GM21825 (cell line): ENCODE results near the gene PCDH10.

Experiments
- ATAC-seq: cut with Tn5 transposase; IDR thresholded peaks from one replicate; pipeline ENCODE4 v1.9.1; 2021; ENCODE audit warnings: mild to moderate bottlenecking, moderate library complexity; ENCODE audit not compliant: unreplicated experiment

The PCDH10 gene

DNA sequence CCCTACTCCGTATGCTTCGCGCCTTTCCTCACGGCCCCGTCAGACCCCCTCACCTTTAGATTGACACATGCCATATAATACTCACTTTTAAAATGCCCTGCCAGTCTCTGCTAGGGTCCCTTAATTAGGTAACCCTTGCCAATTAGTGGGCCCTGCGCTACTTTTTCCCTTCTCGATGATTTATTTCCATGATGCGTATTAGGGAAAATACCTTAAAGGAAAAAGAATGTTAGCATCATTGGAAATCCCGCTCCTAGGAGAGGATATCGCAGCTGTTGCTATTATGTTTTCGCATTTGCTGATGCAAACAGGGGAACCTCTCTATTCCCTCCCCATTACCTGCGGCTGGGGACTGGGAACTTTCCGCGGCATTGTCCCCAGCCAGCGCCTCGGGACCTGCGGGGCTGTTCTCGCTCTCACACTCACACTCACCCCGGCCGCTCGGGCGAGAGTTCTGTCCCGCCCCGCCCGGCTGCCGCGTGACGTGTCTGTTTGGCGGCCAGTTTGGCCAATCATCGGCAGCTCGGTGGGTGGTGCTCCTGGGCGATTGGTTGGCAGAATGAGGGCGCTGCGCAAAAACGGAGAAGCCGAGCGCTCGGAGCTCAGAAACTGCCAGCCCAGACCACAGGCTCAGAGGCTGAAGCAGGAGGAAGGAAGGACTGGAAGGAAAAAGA lies at the start of gene PCDH10:
Gene PCDH10 (plus strand): TSS at position 605 of the 674 bp plus-strand sequence. CDS start 847 bp downstream, outside the sequence.
- peak; percentile 80 for ATAC-seq

- no peak for ATAC-seq
Measured at GRCh38 chr4:133102043-133102442, 47.1 kb upstream of the PCDH10 start.

GRCh38 chr4:133102612-133103409 lies 46.3 kb upstream of the PCDH10 start:
- no peak for ATAC-seq

GRCh38 chr4:133112641-133113040 lies 36.5 kb upstream of the PCDH10 start:
- no peak for ATAC-seq

- ATAC-seq = no peak
Measured at GRCh38 chr4:133124746-133125145, 24.3 kb upstream of the PCDH10 start.

DNA sequence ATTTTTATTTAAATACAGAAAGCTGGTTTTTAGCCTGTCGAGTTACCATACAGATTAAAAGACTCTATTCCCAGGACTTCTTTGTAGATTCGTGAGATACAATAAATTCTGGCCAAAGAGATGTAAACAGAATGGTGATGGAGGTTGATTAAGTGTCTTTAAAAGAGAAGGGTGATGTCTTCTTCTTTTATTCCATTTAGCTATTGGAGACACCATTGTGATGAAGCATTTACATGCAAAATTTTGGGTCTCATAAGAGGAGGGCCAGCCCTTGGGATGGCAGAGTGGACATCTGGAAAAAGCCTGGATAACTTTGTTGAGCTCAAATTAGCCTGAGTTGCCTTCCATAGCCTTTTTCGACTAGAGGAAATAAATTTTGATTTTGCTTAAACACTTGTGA lies 21.6 kb upstream of the PCDH10 start:
- ATAC-seq = no peak

- no peak for ATAC-seq
Measured at GRCh38 chr4:133129237-133129636, 19.9 kb upstream of the PCDH10 start.

DNA sequence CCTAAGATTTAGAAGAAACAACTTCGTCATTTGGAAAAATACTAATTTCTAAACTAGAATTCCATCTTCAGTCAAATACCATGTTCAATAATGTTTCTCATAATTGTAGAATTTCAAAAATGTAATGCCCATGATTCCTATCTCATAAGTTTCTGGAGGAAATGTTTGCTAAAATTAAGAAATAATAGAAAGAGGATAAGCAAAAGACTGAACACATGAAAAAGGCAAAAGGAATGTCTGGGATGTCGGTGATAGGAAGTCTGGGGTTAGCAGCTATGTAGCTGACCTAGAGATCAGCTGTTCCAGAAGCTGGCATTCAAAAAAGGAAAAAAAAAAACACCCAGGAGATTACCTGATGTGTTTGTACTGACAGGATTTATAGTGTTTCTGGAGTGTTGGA lies 18.9 kb upstream of the PCDH10 start:
- ATAC-seq = no peak

GRCh38 chr4:133131829-133132460 lies 17.1 kb upstream of the PCDH10 start:
- no peak for ATAC-seq

DNA sequence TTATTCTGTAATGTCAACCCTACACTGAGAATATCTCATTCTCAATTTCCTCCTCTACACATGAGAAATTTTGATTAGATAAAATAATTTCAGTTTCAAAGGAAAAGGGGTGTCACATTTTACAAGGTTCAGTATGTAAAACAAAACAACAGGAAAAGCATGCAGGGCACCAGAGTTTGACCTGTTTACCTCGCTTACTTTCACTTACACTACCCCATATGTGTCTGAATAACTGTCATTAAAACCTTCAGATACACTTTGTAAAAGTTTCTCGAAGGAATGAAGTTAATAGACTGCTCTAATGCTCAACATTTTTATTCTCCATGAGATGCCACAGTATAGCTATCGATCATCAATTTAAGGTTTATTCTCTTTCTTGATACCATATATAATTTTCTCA lies 12.3 kb upstream of the PCDH10 start:
- no peak for ATAC-seq

DNA sequence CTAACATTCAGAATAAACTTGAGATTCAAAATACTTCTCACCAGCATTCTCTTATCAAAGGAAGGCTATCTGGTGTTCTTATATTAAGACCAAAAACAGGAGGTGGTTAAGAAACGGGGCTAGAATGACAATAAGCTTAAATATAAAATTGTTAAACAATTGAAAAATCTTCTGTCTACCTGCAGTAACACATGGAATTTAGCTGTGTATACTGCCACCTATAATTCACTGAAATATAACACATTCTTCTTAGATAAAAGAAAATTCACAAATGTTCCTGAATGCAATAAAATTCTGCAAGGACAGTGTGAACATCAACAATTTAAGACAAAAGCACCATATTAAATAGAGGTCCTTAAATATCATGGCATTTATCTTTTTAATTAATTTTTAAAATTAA lies 11.5 kb upstream of the PCDH10 start:
- no peak for ATAC-seq

DNA sequence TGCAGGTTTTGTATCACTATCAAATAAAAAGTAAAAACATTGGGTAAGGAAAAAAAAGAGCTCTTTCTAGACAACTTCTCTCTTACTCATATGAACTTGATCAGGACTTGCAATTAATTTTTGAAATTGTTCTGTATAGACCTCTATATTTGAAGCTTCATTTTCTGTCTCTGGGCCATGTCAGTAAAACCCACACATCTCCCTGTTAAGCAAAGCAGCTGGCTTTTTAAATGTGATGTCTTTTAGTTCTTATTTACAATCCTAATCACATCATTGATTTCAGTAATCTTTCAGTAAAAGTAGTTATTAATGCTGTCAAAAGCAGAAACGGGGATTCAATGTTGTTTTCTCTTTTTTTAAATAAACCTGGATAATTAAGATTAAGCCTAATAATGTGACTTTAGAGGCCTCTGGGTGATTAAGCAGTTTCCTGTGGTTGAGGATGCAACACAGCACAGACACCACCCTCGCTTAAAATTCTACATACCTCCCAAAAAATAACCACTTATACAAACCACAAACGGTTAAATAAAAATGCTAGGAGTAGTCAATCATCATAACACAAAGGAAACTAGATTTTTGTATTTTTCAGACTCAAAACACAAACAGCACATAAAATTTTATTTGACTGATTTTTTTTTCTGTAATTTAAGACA lies 5.2 kb upstream of the PCDH10 start:
- no peak for ATAC-seq

GRCh38 chr4:133145241-133145640 lies 3.9 kb upstream of the PCDH10 start:
- no peak for ATAC-seq

- ATAC-seq = no peak
Measured at GRCh38 chr4:133145758-133146573, 3.1 kb upstream of the PCDH10 start.

DNA sequence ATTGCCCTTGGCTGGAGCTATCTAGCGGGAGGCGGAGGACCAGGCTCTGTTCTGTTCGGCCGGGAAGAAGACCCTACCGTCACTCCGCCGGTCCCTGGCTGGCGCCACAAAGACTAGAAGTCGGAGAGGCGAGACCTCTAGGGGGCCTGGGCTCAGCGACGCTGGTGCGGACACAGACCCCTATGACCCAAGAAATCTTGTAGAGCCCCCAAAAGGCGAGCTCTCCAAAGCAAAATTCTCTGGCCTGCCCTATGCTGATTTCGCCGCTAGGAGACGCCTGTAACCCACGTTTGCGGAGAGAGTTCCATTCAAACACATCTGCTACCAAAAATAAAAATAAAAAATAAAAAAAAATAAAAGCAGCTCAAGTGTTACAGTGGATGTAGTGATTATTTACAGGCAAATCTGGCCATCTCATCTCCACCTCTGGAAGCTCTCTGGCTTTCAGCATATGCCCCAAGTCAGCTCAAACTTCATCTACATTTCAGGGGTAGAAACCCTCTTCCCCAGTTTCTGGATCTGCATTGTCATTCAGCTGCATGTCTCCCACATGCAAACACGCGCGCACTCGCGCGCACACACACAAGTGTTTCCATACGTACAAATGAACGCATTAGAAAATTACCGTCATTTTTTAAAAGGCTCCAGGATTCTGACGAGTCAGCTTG lies 2.4 kb upstream of the PCDH10 start:
- no peak for ATAC-seq

GRCh38 chr4:133147286-133147821 lies 1.7 kb upstream of the PCDH10 start:
- ATAC-seq = no peak

DNA sequence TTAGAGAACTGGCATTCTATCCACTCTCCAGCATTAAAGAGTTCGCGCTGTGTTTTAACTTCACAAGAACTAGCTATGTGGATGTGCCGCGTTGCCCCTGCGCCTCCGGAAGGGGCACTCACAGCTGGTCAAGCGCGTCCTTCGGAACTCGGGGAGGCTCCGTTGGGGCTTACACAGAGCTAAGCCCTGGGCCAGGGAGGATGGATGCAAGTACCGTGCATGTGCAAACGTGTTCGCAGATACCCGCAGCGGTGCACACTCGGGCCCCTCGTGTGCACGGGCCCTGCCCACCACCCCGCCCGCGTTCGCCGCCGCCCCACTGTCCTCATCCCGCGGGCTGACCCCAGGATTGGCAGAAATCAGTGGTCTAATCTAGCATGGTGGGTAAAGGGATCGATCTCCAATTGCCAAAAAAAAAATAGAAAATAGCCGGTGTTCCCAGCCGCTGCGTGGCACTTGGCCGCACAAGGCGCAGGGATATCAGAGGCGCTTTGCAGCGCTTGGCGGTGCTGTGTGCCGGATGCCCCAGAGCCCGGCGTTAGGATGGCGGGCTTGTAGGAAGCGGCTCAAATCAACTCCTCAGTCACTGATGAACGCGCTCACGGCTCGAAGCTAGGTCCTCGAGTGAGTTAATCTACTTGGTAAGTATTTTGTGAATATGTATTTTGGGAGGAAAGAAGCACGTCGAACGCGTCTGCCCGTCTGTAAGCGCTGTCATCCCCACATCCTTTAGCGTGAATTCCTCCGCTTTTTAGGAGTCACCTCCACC lies 989 bp upstream of the PCDH10 start:
- ATAC-seq = no peak

DNA sequence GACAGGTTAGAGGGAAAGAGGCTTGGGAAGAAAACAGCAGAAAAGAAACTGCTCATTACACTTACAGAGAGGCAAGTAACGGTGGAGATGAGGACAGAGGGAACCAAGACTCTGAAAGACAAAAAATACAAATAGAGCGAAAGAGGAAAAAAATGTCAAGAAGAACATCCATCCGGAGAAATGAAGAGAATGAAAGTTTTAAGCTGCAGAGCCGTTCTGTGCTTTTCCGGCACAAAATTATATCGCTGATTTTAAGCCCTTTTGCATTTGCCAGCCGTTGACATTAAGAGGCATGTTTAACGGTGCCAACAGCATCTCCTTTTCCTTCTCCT lies 236 bp downstream of the PCDH10 start:
- no peak for ATAC-seq

DNA sequence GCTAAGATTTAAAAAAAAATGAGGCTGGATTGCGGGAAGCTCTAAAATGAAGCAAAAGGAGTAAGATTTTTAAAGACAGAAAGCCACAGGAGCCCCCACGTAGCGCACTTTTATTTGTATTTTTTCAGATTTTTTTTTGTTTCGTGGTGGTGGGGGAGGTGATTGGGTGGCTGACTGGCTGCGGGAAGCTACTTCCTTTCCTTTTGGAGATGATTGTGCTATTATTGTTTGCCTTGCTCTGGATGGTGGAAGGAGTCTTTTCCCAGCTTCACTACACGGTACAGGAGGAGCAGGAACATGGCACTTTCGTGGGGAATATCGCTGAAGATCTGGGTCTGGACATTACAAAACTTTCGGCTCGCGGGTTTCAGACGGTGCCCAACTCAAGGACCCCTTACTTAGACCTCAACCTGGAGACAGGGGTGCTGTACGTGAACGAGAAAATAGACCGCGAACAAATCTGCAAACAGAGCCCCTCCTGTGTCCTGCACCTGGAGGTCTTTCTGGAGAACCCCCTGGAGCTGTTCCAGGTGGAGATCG lies 908 bp downstream of the PCDH10 start:
- ATAC-seq = no peak
